GM12891 (cell line): Measurements from ENCODE around the gene FNDC5.

Experiments used
- POLR2A ChIP-seq: IDR thresholded peaks from 2 replicates; pipeline ENCODE4 v1.6.1; 2011; ENCODE audit warnings: low read depth, low read length, control low read depth
- POLR2AphosphoS5 ChIP-seq: IDR thresholded peaks from 2 replicates; pipeline ENCODE4 v1.6.1; 2011; ENCODE audit warnings: low read depth, low read length, control low read depth
- SPI1 ChIP-seq: IDR thresholded peaks from 2 replicates; pipeline ENCODE4 v1.6.1; 2011; ENCODE audit warnings: low read depth, low read length, control low read depth

DNA sequence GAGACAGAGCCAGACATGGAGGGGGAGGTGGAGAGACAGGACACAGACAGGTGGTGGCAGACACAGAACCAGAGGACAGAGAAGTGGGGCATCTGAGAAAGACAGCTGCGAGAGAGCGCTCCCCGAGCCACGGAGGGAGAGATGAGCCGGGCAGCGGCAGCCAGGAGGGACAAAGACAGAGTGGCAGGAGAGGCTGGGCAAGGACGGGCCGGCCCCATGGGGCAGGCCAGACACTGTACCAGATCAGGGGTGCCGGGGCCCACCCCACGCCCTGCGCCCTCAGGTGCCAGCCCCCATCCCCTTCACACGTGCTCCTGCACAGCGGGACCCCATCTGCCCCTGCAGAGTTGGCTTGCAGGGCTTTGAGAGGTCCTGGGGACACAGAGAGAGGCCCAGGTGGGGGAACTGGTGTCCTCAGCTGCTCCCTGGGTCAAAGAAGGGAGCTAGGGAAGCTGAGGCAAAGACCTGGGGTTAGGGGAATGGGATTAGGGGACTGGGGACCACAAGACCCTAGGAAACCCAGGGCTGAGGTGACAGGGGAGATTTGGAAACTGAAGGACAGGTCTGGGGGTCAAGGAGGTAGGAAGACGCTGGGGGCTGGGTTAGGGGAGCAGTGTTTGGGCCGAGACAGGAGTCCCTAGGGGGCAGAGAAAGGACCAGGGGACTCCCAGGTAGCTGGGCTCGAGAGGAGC lies 643 bp downstream of the FNDC5 start:
- no peak for TF ChIP-seq POLR2A
- no peak for TF ChIP-seq SPI1
- no peak for TF ChIP-seq POLR2AphosphoS5
